PC-3 (cell line): ENCODE measurements around the gene SELENOW.

Experiments
- CTCF ChIP-seq: fragments of 300-600 bp; sonication (generic); conservative IDR thresholded peaks from 2 replicates; pipeline ENCODE4 v1.5.1; 2017; ENCODE audit warnings: antibody characterized with exemption, low read depth, mild to moderate bottlenecking, low read length
- EZH2 ChIP-seq: fragments of 300-600 bp; sonication (generic); IDR thresholded peaks from one replicate; pipeline ENCODE4 v1.6.1; 2017; ENCODE audit warnings: antibody characterized with exemption, mild to moderate bottlenecking, low read length; ENCODE audit not compliant: unreplicated experiment

- TF ChIP-seq CTCF, result no peak
- no peak for TF ChIP-seq EZH2
These were observed 1.7 kb downstream of the SELENOW start for GRCh38 chr19:47780215-47780551.
